ENCODE data around the gene SOHLH1.

GRCh38 chr9:135684691-135685090 is 14.6 kb downstream of the SOHLH1 start:
- TF ChIP-seq CTCF (IDR thresholded peaks at IDR 0.05; ENCODE audit: low read length), result no peak
- no peak for TF ChIP-seq EZH2 (optimal IDR thresholded peaks at IDR 0.05; ENCODE audit: low read depth, low read length)
- no peak for TF ChIP-seq EZH2phosphoT487 (IDR thresholded peaks at IDR 0.05; ENCODE audit: low read length)
